Measurements from ENCODE around the gene PGM1. TPM values are rescaled to one million over a fixed set of nuclear protein-coding genes. Genes with fewer than 3 reads are reported as not detected.
A peak's percentile ranks its signal among the peaks of the same experiment; 100 is the strongest.

PGM1 gene
- total RNA-seq, 1 donor from 2014 or later = 49.8 TPM

GRCh38 chr1:63623952-63624351 is 30.7 kb downstream of the PGM1 start:
- Histone ChIP-seq H3K4me3 (no peak overlapping the region), H3K27ac (no peak overlapping the region), H3K9me3 (no peaks in the 10 kb centered on the region), H3K36me3 (no peaks in the 10 kb centered on the region), H3K4me1 (peaks cover 28% of the 10 kb centered on the region), H3K27me3 (ENCODE audit: low read depth) (no peaks in the 10 kb centered on the region)
- TF ChIP-seq CTCF (IDR thresholded peaks at IDR 0.05) = no peak
- intact Hi-C loops (cut with DNase I) = no loop called here
- DNase-seq (no peak), ATAC-seq (peak in 1 of 2 donors; percentile 22)

- no peak overlapping the region for H3K27ac ChIP-seq
- intact Hi-C loops (cut with DNase I) = no loop called here
- H3K36me3 ChIP-seq = peaks cover under 1% of the 10 kb centered on the region
- H3K4me1 ChIP-seq = peaks cover 28% of the 10 kb centered on the region
- DNase-seq = no peak
- H3K4me3 ChIP-seq = no peak overlapping the region
- ATAC-seq = peak; percentile 30 to 67
- H3K27me3 ChIP-seq (ENCODE audit: low read depth) = no peaks in the 10 kb centered on the region
- no peak for TF ChIP-seq CTCF (IDR thresholded peaks at IDR 0.05)
- no peaks in the 10 kb centered on the region for H3K9me3 ChIP-seq
Observed at GRCh38 chr1:63624911-63625310, 31.7 kb downstream of the PGM1 start.

- ATAC-seq = no peak
Observed at GRCh38 chr1:63626222-63626621, 33.0 kb downstream of the PGM1 start.

GRCh38 chr1:63628607-63629006 is 35.4 kb downstream of the PGM1 start:
- TF ChIP-seq CTCF (IDR thresholded peaks at IDR 0.05) = no peak
- H3K27ac ChIP-seq = no peak overlapping the region

More at GRCh38 chr1:63626222-63626621, 33.0 kb downstream of the PGM1 start:
- no peaks in the 10 kb centered on the region for H3K27me3 ChIP-seq (ENCODE audit: low read depth)
- DNase-seq = no peak
- H3K4me3 ChIP-seq = no peak overlapping the region
- intact Hi-C loops (cut with DNase I) = no loop called here
- peaks cover 11% of the 10 kb centered on the region for H3K36me3 ChIP-seq
- TF ChIP-seq CTCF (IDR thresholded peaks at IDR 0.05) = no peak
- peaks cover 26% of the 10 kb centered on the region for H3K4me1 ChIP-seq
- H3K27ac ChIP-seq = no peak overlapping the region
- no peaks in the 10 kb centered on the region for H3K9me3 ChIP-seq

GRCh38 chr1:63630238-63630637 is 37.0 kb downstream of the PGM1 start:
- ATAC-seq = no peak
- peaks cover 34% of the 10 kb centered on the region for H3K36me3 ChIP-seq

More at GRCh38 chr1:63628607-63629006, 35.4 kb downstream of the PGM1 start:
- Histone ChIP-seq H3K4me3 (no peak overlapping the region), H3K27me3 (ENCODE audit: low read depth) (no peaks in the 10 kb centered on the region), H3K4me1 (peaks cover 12% of the 10 kb centered on the region), H3K9me3 (no peaks in the 10 kb centered on the region), H3K36me3 (peaks cover 22% of the 10 kb centered on the region)
- intact Hi-C loops (cut with DNase I) = no loop called here
- DNase-seq = no peak
- ATAC-seq = no peak

More at GRCh38 chr1:63630238-63630637, 37.0 kb downstream of the PGM1 start:
- TF ChIP-seq CTCF (IDR thresholded peaks at IDR 0.05) = no peak
- intact Hi-C loops (cut with DNase I) = no loop called here
- H3K9me3 ChIP-seq = no peaks in the 10 kb centered on the region
- no peaks in the 10 kb centered on the region for H3K27me3 ChIP-seq (ENCODE audit: low read depth)
- H3K27ac ChIP-seq = no peak overlapping the region
- no peak for DNase-seq
- peaks cover 10% of the 10 kb centered on the region for H3K4me1 ChIP-seq
- H3K4me3 ChIP-seq = no peak overlapping the region
